HG03025 (cell line): ENCODE measurements around the gene SYCP2L.
"Not testable (repeated sequence)": the region's sequence is repeated elsewhere in the genome, so short reads cannot be mapped to it uniquely, and the experiment has no call there.

Experiments
- ATAC-seq: cut with Tn5 transposase; IDR thresholded peaks from one replicate; pipeline ENCODE4 v1.9.1; 2021; ENCODE audit warnings: mild to moderate bottlenecking, moderate library complexity; ENCODE audit not compliant: unreplicated experiment, low FRiP score

SYCP2L gene

DNA sequence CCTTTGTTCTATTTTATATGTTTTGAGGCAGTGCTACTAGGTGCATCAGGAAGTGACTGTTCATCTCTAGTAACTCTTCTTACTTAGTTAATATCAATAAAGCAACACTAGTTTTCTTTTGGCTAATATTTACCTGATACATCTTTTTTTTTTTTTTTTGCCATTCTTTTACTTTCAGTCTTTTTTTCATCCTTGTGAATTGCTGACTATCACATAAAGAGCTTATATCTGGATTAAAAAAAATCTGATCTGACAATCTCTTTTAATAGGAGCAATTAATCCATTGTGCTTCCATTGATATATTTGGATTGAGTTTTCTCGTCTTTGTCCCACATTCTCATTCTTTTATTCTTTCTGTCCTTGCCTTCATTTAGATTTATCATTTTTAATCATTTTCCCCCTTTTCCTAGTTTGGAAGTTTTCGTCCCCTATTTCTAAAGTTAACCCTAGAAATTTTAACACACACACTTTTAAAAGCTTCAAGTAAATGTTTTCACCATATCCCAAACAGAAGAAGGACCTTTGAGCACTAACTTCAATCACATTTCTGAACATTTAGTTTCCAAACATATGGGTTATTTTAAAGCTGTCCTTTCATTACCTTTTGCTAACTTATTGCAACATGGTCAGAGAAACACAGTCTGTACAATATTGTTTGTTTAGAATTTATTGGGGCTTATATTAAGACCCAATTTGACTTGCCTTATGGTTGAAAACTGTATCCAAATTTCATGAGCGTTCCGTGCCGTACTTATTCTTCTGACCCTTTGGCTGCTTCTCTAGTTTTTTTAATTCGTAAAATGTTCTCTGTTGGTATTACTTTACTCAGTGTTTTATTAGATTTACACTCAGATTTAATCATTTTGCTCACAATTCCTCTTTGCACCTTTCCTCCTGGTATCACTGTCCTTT is 63.0 kb downstream of the SYCP2L start:
- no peak for ATAC-seq

DNA sequence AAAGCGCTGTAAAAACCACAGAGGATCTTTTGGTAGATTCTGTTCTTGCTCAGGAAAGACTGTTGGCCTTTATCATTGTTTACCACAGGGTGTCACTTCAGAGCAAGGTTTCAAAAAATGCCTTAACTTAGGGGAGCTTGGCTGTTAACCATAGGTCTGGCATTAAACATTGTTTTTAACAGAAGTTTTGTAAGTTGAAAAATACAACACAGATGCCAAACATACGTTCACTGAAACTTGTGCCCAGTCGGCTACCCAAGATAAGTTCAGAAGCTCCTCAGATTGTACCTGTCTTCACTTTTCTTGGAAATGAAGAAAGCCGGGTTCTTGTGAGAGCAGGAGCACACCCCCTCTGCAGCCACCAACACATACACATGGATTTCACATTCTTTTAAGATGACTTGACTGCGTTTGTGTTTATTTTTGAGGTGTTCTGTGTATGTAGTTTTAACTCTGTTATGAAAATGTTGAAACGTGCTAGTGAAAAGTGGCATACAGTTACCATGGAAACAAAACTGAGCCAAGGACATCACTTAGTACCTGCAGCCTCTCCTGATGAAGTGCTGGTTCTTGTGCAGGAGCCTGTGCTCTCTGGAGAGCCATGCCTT is 64.9 kb downstream of the SYCP2L start:
- ATAC-seq, result no peak

DNA sequence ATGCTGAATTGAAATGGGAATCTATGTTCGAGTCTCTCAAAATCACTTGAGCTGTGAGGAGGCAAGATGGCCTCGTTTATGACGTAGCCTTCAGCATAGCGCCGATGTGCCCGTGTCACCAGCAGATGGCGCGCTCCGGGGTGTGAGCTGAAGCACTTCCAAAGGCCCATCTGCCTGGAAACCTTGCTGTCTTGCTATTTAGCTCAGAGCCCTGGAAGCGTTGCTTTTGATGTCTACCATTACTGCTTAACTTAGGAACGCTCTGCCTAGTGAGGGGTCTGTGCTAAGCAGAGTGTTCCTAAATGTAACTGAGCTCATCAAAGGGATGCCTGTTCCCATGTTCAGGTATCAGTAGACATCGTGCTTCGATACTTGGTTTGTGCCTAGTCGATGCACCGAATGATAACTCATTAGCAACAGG is 67.7 kb downstream of the SYCP2L start:
- ATAC-seq, result peak; percentile 88

DNA sequence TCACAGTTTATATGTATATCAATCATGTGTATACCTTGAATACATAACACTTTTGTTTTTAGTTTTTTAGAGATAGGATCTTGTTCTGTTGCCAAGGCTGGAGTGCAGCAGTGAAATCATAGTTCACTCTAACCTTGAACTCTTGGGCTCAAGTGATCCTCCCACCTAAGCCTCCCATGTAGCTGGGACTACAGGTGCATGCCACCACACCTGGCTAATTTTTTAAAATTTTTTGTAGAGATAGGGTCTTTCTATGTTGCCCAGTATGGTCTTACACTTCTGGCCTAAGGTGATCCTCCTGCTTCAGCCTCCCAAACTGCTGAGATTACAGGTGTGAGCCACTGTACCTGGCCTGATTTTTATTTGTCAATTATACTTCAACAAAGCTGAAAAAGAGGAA is 69.9 kb downstream of the SYCP2L start:
- ATAC-seq, result no peak

DNA sequence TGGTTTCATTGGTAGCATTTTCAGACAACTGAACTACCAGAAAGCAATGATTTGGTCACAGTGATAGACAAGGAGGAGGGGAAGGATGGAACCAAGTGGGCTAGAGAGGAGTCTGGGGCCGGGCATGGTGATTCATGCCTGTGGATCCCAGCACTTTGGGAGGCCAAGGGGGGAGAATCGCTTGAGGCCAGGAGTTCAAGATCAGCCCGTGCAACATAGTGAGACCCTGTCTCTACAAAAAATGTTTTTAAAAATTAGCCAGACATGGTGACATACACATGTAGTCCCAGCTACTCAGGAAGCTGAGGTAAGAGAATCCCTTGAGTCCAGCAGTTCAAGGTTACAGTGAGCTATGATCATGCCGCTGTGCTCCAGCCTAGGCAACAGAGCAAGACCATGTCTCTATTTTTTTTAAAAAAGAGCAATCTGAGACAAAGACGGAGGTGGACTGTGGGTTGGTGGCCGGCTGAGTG is 70.6 kb downstream of the SYCP2L start:
- no peak for ATAC-seq

DNA sequence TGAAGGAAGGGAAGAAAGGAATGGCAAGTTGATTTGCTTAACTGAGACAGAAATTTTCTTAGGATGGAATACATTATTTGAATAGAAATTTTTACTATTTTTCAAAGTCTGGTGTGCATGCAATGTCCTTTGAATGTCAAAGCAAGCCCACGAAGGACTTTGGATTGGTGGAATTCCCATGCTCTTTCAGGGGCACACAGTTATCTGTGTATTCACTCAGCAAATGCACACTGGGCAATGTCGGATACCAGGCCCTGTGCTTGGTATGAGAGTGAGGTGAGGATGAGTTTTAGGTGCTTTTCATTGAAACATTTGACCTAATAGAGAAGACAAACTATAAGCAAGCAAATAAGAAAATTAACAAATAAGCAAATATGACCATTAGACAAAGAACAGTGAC is 73.3 kb downstream of the SYCP2L start:
- no peak for ATAC-seq

DNA sequence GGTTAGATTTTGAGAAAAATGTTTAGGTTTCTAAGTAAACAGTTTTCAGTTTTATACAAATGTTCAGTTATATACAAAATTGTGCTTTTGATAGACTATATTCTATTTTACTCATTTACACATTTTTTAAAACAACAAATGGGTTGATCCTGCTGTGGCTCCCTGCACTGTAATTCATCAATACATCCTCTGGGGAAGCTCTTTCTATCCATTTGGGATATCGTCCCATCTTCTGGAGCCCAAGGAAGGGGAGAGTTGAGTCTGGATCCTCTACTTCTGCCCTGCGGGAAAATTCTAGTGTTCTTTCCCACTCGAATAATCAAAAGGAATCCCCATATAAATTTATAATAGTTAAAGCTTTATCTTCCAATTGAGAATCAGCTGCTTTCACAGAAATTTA is 75.0 kb downstream of the SYCP2L start:
- no peak for ATAC-seq

DNA sequence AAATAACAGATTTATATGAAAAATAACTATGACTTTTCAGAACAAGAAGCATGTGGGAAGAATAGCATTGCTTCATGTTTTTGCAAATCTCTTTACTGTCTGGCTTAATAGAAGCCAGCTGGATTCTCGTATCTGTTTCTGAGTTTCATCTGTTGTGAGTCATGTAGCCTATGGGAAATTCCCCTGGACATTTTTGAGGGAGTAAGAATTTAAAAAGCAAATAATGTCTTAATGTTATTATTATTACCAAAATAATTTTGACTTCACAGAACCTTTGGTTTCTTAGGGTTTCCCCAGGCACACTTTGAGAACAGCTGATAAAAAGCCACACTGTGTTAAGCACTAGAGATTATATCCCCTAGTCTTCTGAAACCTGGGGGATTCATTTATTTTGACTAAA is 75.8 kb downstream of the SYCP2L start:
- ATAC-seq, result no peak

DNA sequence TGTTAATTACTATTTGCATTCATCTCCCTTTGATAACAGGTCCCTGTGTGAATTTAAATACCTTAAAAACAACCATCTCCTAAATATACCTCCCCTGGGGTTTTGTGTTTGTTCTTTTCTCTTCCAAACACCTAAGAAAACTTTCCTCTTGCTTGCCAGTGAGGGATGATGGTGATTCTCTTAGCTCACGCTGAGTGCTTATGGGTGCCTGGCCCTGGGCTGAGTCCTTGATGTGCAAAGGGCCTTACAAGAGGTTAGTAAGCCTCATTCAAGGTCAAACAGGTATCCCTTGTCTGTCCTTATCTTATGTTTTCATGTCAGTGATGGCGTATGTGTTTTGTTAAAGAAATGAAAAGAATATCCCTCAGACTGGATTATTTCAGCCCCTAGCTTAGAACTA is 76.3 kb downstream of the SYCP2L start:
- ATAC-seq, result no peak

DNA sequence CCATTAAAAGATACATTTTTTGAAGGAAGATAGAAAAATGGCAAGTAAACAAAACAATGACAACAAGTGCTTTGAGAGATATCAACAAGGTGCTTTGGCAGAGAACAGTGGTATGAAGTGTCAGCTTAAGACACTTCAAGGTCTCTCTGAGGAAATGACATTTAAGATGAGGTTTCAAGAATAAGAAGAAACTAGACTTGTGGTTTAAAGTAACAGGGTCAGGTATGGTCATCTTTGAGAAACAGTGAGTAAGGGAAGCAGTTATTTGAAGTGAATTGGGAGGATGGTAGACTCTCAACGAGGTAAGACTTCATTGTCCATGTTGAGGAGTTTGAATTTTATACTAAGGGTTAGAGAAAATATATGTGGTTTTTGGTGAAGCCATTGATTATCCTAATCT is 77.8 kb downstream of the SYCP2L start:
- ATAC-seq, result peak; percentile 79

DNA sequence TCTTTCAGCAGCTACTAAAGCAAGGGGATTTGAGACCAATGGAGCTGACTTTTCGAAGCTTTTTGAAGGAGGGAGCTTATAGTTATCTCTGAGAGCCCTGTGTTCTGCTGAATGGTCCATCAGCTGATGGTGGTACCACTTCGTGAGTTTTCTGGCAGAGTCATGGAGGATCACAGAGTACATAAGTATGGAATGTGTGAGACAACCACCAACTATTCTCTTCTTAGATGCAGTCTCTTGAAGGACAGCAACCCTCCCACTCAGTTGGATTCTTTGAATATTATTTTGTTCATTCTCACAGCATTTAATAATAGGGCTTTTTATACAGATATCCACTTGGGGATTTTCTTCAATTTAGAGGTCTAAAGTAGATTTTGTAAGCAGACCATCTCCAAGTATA is 81.9 kb downstream of the SYCP2L start:
- ATAC-seq, result no peak

DNA sequence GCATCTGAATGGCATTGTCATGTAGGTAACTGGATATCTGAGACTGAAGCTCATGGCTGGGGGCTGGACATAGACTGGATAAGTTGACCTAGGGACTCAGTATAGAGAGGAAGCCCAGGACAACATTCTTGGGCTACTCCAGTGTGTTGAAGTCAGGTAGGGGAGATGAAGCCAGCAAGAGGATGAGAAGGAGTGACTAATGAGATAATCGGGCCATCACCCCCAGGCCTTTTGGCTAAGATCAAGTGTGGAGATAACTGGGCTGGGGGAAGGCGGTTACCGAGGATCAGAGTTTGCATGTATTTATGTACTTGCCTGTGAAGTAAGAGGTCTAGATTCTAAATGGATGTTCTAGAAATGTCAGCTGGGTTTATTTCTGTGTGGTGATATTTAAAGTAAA is 83.9 kb downstream of the SYCP2L start:
- ATAC-seq, result no peak

DNA sequence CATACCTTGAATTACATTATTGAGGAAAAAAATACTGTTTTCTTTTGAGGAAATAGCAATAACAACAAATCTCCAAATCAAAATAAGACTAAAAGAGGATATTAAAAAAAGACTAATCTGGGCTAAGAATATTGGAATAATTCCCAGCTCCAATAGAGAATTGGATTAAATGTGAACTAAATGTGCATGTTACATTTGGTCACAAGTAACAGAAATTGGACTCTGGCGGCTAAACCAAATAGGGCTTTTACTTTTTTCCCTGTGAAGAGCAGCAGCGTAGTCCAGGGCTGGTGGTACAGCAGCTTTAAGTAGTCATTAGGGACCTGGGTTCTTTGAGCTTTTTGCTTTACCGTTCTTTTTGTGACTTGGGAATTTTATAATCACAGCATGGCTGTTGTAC is 85.3 kb downstream of the SYCP2L start:
- ATAC-seq, result no peak

DNA sequence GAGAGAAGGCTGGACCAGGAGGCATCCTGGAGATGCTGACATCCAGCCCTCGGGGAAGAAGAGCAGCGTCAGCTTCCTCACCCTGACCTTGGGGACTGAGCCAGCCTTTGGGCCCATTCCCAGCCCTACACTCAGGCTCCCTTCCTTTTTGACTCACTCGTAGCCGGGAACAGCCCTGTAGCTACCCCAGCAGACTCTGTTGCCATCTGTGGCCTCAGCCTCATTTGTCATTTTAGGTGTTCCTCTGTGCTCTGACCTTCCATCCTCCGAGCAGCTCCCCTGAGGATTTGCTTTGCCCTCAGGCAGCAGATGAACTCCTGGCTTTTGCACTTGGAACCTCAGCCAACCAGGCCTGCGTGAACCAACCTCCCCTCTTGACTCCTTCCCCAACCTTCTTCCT is 89.7 kb downstream of the SYCP2L start:
- ATAC-seq, result no peak

DNA sequence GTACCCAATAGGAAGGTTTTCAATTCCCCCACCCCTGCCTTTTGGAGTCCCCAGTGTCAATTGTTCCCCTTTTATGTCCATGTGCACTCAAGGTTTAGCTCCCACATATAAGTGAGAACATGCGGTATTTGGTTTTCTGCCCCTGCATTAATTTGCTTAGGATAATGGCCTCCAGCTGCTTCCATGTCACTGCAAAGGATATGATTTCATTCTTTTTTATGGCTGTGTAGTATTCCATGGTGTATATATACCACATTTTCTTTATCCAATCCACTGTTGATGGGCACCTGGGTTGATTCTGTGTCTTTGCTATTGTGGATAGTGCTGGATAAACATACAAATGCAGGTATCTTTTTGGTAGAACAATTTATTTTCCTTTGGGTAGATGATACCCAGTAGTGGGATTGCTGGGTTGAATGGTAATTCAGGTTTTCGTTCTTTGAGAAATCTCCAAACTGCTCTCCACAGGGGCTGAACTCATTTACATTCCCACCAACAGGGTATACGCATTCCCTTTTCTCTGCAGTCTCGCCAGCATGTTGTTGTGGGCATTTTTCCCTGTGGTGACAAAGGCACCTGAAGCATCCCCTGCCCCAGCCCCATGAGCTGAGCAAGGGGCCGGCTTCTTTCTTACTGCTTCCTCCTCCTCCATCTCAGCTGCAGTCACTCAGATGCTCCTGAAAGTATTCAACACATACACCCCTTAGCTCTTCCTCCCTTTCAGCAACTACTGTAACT is 90.5 kb downstream of the SYCP2L start:
- ATAC-seq, result no peak

DNA sequence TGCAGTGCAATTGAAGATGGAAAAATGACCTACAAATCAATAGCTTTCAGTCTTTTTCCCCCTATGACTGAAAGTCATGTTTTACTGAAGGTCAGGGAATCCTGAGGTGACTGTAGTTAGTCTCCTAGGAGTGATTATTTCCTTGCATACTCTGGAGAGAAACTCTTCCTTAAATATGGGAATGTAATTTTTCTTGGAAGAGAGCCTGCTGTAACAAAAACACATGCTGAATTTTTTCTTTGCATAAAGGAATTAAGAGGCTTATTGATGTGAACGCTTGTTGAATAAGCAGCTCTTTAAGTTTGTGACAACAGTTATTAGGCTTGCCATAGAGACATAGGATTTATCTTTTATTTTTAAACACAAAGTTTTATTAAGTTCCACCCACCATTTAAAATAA is 92.8 kb downstream of the SYCP2L start:
- no peak for ATAC-seq

DNA sequence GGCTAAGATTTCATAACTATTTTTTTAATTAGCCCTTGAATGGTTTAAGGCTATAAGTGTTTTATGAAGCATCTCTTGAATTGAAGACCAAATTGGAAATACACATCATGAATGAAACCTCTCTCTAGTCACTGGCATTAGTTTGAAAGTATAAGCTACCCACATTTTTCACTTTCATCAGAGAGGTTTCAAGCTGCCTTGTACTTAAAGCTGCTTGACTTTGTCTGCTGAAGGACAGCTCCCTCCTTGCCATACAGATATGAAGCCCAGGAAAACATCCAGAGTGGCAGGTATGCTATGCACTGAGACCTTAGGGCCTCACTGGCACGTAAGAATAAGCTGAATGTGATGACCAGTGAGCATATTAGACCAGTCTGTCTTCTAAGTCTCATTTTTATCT is 94.6 kb downstream of the SYCP2L start:
- ATAC-seq, result no peak

DNA sequence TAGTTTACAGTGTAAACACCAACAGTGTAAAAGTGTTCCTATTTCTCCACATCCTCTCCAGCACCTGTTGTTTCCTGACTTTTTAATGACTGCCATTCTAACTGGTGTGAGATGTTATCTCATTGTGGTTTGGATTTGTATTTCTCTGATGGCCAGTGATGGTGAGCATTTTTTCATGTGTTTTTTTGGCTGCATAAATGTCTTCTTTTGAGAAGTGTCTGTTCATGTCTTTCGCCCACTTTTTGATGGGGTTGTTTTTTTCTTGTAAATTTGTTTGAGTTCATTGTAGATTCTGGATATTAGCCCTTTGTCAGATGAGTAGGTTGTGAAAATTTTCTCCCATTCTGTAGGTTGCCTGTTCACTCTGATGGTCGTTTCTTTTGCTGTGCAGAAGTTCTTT is 98.1 kb downstream of the SYCP2L start:
- ATAC-seq, result not testable (repeated sequence)

DNA sequence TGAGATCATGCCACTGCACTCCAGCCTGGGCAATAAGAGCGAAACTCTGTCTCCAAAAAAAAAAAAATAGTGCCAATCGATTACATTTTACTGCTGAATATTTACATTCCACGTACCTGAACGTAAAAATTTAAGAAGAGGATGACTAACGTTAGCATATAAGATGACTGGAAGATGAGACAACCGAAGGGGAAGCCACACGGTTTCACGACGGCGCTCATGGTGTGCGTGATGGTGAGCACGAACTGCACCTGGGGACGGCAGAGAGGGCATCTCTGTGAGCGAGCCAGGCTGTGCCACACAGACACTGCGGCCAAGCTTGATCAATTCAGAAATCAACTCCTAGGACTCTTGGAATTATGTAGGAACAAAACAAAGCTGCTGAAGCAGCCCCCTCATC is 102.7 kb downstream of the SYCP2L start:
- no peak for ATAC-seq

DNA sequence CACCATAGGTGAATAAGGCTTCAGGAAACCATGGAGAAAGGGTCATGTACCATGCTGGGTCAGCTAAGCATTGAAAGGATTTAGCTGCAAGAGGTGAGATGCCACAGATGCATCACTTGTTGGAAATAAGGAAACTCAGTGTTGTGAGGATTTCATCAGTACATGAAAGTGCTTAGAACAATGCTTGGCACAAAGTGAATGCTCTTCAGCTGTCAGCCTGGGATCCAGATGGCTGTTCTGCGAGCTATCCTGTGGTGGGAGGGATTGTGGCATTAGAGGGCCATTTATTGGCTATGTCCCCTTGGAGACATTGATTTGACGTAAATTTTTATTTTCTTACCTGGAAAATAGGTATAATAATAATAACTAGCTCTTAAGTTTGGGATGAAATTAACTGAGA is 104.3 kb downstream of the SYCP2L start:
- no peak for ATAC-seq

DNA sequence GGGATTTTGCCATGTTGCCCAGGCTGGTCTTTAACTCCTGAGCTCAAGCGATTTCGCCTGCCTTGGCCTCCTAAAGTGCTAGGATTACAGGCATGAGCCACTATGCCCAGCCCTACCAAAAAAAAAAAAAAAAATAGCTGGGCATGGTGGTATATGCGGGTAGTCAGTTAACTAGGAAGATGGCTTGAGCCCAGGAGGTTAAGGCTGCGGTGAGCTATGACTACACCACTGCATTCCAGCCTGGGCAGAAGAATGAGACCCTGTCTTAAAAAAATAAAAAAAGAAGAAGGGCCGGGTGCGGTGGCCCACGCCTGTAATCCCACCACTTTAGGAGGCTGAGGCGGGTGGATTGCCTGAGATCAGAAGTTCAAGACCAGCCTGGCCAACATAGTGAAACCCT is 107.0 kb downstream of the SYCP2L start:
- ATAC-seq, result no peak
